A673 (cell line): ENCODE data around the gene SRCAP. TPM values are rescaled to one million over a fixed set of nuclear protein-coding genes. Genes with fewer than 3 reads are reported as not detected.

Experiments used
- BruUV-seq: library from RNA; stranded (reverse); fragments of 400-500 nt; replicated peaks from 2 replicates; lab custom pipeline; 2021; lab: Mats Ljungman, UMichigan
- CTCF ChIA-PET: fragments of 300-600 bp; sonication (Branson Sonifier 250); formaldehyde crosslinking; loops from one replicate; lab custom pipeline; 2022; ENCODE audit warnings: antibody characterized with exemption; lab: Charles Lee
- POLR2A ChIA-PET: fragments of 300-600 bp; sonication (Branson Sonifier 250); formaldehyde crosslinking; loops from one replicate; lab custom pipeline; 2022; ENCODE audit warnings: antibody characterized with exemption; ENCODE audit not compliant: low non-redundant PET; lab: Charles Lee
- DNase-seq: peaks from one replicate; pipeline ENCODE4 v3.0.0-alpha.2; 2015; ENCODE audit warnings: low spot score
- H3K27ac ChIP-seq: fragments of 200-600 bp; sonication (generic); 2 replicates; pipeline ENCODE4 v1.5.1; 2016; ENCODE audit warnings: mixed run types, low read depth, mild to moderate bottlenecking, mixed read lengths, antibody characterized with exemption, low read length; ENCODE audit not compliant: poor library complexity, severe bottlenecking
- H3K27me3 ChIP-seq: fragments of 200-600 bp; sonication (generic); replicated peaks from 2 replicates; pipeline ENCODE4 v1.6.1; 2017; ENCODE audit warnings: mixed run types, low read depth, mild to moderate bottlenecking, mixed read lengths, antibody characterized with exemption, low read length; ENCODE audit not compliant: insufficient read depth, poor library complexity
- H3K36me3 ChIP-seq: fragments of 200-600 bp; sonication (generic); 2 replicates; pipeline ENCODE4 v1.6.1; 2016; ENCODE audit warnings: mixed run types, mild to moderate bottlenecking, mixed read lengths, antibody characterized with exemption, low read length; ENCODE audit not compliant: insufficient read depth, poor library complexity, severe bottlenecking
- H3K4me1 ChIP-seq: fragments of 200-600 bp; sonication (generic); 2 replicates; pipeline ENCODE4 v1.6.1; 2017; ENCODE audit warnings: mixed run types, mild to moderate bottlenecking, mixed read lengths, antibody characterized with exemption, low read length; ENCODE audit not compliant: insufficient read depth, poor library complexity, severe bottlenecking
- H3K4me3 ChIP-seq: fragments of 200-600 bp; sonication (generic); 2 replicates; pipeline ENCODE4 v1.5.1; 2016; ENCODE audit warnings: low read depth, mixed run types, mild to moderate bottlenecking, mixed read lengths, low read length; ENCODE audit not compliant: poor library complexity, severe bottlenecking
- H3K9me3 ChIP-seq: fragments of 200-600 bp; sonication (generic); 2 replicates; pipeline ENCODE4 v1.6.1; 2016; ENCODE audit warnings: mixed run types, low read depth, mild to moderate bottlenecking, mixed read lengths, antibody characterized with exemption, low read length; ENCODE audit not compliant: poor library complexity, severe bottlenecking
- CTCF ChIP-seq: fragments of 300-800, 200-600 bp; sonication (generic); conservative IDR thresholded peaks from 2 replicates; pipeline ENCODE4 v1.5.1; 2017; ENCODE audit warnings: low read depth, mild to moderate bottlenecking, antibody characterized with exemption, low read length, moderate library complexity, mixed read lengths
- EZH2 ChIP-seq: fragments of 200-600 bp; sonication (generic); IDR thresholded peaks from 2 replicates; pipeline ENCODE4 v1.6.1; 2017; ENCODE audit warnings: borderline replicate concordance, low read depth, mild to moderate bottlenecking, mixed read lengths, antibody characterized with exemption, low read length; ENCODE audit not compliant: poor library complexity, severe bottlenecking
- intact Hi-C: fragments of 100-400 bp; cut with micrococcal nuclease; formaldehyde crosslinking; loops from one replicate; pipeline ENCODE4 v1.10.0; 2022; ENCODE audit not compliant: unreplicated experiment
- total RNA-seq: library from RNA; stranded (reverse); gene quantifications from 2 replicates; pipeline ENCODE4 v1.2.3, GENCODE V29; 2021

Gene SRCAP
- total RNA-seq, 1 experiment from 2014 or later: 104 TPM

GRCh38 chr16:30710971-30711370, 12.0 kb downstream of the SRCAP start:
- TF ChIP-seq CTCF (no peak), EZH2 (no peak)
- no TSS peak for BruUV-seq
- ChIA-PET POLR2A (interaction anchor here (0.6 kb wide), 1 partner anchor 8 kb away, joined by 4 read pairs; no protein-coding TSS in a partner anchor), CTCF (no interaction called here)
- H3K36me3 ChIP-seq: peaks cover 97% of the 10 kb centered on the region
- H3K4me3 ChIP-seq: no peak overlapping the region
- H3K27me3 ChIP-seq: no peaks in the 10 kb centered on the region
- no peak overlapping the region for H3K27ac ChIP-seq
- no peaks in the 10 kb centered on the region for H3K4me1 ChIP-seq
- no peaks in the 10 kb centered on the region for H3K9me3 ChIP-seq
- no peak for DNase-seq
- intact Hi-C loops: no loop called here

GRCh38 chr16:30711712-30712111, 12.7 kb downstream of the SRCAP start:
- CTCF ChIA-PET: no interaction called here
- H3K4me1 ChIP-seq: no peaks in the 10 kb centered on the region
- DNase-seq: no peak
- peaks cover 97% of the 10 kb centered on the region for H3K36me3 ChIP-seq
- H3K27ac ChIP-seq: no peak overlapping the region
- H3K9me3 ChIP-seq: no peaks in the 10 kb centered on the region
- TSS peak; percentile 63 for BruUV-seq
- H3K27me3 ChIP-seq: no peaks in the 10 kb centered on the region
- POLR2A ChIA-PET: no interaction called here
- intact Hi-C loops: no loop called here
- H3K4me3 ChIP-seq: no peak overlapping the region
- TF ChIP-seq CTCF (no peak), EZH2 (no peak)

- CTCF ChIA-PET: no interaction called here
- no peak for TF ChIP-seq EZH2
- TF ChIP-seq CTCF: no peak
- no peaks in the 10 kb centered on the region for H3K9me3 ChIP-seq
- intact Hi-C loops: no loop called here
- H3K4me1 ChIP-seq: no peaks in the 10 kb centered on the region
- POLR2A ChIA-PET: no interaction called here
- no peak overlapping the region for H3K4me3 ChIP-seq
- DNase-seq: peak; percentile 72
- H3K27ac ChIP-seq: peak overlapping the region; percentile 58
- H3K36me3 ChIP-seq: peaks cover 90% of the 10 kb centered on the region
- no TSS peak for BruUV-seq
- H3K27me3 ChIP-seq: no peaks in the 10 kb centered on the region
Observed at GRCh38 chr16:30715750-30716445, 16.9 kb downstream of the SRCAP start.
